ENCODE results near the gene SNX11.

The SNX11 gene

DNA sequence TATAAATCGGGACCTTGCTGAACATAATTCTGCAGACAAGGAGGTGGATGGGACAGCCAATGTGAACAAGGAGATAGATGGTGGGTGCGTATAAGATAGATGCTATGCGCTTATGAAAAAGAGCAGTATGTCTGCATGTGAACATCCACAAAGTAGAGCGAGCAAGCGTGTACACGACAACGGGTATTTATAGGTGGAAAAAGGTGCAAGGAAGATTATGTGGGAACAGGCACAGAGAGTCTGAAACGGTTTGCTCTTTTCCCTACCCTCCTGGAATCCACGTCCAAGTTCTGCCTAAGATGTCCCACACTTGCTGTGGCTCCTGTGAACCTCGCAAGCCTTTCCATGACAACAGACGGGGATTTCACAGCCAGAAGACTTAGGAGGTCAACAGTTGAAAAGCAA is 43.0 kb downstream of the SNX11 start:
- H3K27ac ChIP-seq (ENCODE audit: low read depth, low read length, poor library complexity, severe bottlenecking), result no peak overlapping the region
- no peak overlapping the region for H3K4me3 ChIP-seq (ENCODE audit: low read depth, low read length, poor library complexity, severe bottlenecking)
- H4K20me1 ChIP-seq (ENCODE audit: insufficient read depth, low read length), result no peaks in the 10 kb centered on the region
- H3K9me2 ChIP-seq (ENCODE audit: low read depth, low read length), result no peaks in the 10 kb centered on the region
- no peak overlapping the region for H2AFZ ChIP-seq (ENCODE audit: low read length)
- no peaks in the 10 kb centered on the region for H3K36me3 ChIP-seq (ENCODE audit: insufficient read depth, low read length)
- H3K79me2 ChIP-seq (ENCODE audit: insufficient read depth, low read length), result no peaks in the 10 kb centered on the region
- H3K4me1 ChIP-seq (ENCODE audit: insufficient read depth, low read length, severe bottlenecking), result no peaks in the 10 kb centered on the region
- no peaks in the 10 kb centered on the region for H3K9me3 ChIP-seq (ENCODE audit: low read length)
- no peak overlapping the region for H3K4me2 ChIP-seq (ENCODE audit: low read length)
- H3K27me3 ChIP-seq (ENCODE audit: insufficient read depth, low read length), result 0 out of 2 replicates have a peak, but pooled peaks cover 7% of the 10 kb centered on the region
- H3K9ac ChIP-seq (ENCODE audit: low read length), result no peak overlapping the region
- no peak for TF ChIP-seq EZH2 (IDR thresholded peaks at IDR 0.05; ENCODE audit: borderline replicate concordance, low read length)
- TF ChIP-seq, protein P1, sequence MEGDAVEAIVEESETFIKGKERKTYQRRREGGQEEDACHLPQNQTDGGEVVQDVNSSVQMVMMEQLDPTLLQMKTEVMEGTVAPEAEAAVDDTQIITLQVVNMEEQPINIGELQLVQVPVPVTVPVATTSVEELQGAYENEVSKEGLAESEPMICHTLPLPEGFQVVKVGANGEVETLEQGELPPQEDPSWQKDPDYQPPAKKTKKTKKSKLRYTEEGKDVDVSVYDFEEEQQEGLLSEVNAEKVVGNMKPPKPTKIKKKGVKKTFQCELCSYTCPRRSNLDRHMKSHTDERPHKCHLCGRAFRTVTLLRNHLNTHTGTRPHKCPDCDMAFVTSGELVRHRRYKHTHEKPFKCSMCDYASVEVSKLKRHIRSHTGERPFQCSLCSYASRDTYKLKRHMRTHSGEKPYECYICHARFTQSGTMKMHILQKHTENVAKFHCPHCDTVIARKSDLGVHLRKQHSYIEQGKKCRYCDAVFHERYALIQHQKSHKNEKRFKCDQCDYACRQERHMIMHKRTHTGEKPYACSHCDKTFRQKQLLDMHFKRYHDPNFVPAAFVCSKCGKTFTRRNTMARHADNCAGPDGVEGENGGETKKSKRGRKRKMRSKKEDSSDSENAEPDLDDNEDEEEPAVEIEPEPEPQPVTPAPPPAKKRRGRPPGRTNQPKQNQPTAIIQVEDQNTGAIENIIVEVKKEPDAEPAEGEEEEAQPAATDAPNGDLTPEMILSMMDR (IDR thresholded peaks at IDR 0.05; ENCODE audit: low read length), result no peak
- H3F3A ChIP-seq (ENCODE audit: insufficient read depth, low read length), result no peaks in the 10 kb centered on the region

DNA sequence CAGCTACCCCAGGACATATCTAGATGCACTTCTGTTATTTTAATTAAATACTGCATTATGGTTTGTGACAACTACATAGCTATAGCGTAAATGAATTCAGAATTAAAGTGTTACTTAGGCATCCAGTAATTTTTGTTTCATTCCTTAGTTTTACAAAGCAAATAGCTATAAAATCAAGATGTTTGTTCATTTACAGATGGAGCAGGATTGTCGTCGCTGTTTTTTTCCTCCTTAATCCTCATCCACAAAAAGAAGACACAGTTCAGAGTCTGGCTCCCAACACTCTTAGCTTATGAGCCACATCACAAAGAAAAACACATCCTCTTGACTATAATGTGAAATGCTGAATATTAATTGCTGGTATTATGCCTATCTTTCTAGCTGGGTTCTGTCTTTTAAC is 43.7 kb downstream of the SNX11 start:
- Histone ChIP-seq H3K9me3 (ENCODE audit: low read length) (no peaks in the 10 kb centered on the region), H2AFZ (ENCODE audit: low read length) (no peak overlapping the region), H3K4me2 (ENCODE audit: low read length) (no peak overlapping the region), H3K79me2 (ENCODE audit: insufficient read depth, low read length) (no peaks in the 10 kb centered on the region), H3K4me3 (ENCODE audit: low read depth, low read length, poor library complexity, severe bottlenecking) (no peak overlapping the region), H4K20me1 (ENCODE audit: insufficient read depth, low read length) (no peaks in the 10 kb centered on the region), H3K27me3 (ENCODE audit: insufficient read depth, low read length) (0 out of 2 replicates have a peak, but pooled peaks cover 7% of the 10 kb centered on the region), H3K4me1 (ENCODE audit: insufficient read depth, low read length, severe bottlenecking) (no peaks in the 10 kb centered on the region), H3K9ac (ENCODE audit: low read length) (no peak overlapping the region), H3K27ac (ENCODE audit: low read depth, low read length, poor library complexity, severe bottlenecking) (no peak overlapping the region), H3F3A (ENCODE audit: insufficient read depth, low read length) (no peaks in the 10 kb centered on the region), H3K36me3 (ENCODE audit: insufficient read depth, low read length) (no peaks in the 10 kb centered on the region), H3K9me2 (ENCODE audit: low read depth, low read length) (no peaks in the 10 kb centered on the region)
- no peak for TF ChIP-seq EZH2 (IDR thresholded peaks at IDR 0.05; ENCODE audit: borderline replicate concordance, low read length)
- TF ChIP-seq, protein P1 (IDR thresholded peaks at IDR 0.05; ENCODE audit: low read length), result no peak

DNA sequence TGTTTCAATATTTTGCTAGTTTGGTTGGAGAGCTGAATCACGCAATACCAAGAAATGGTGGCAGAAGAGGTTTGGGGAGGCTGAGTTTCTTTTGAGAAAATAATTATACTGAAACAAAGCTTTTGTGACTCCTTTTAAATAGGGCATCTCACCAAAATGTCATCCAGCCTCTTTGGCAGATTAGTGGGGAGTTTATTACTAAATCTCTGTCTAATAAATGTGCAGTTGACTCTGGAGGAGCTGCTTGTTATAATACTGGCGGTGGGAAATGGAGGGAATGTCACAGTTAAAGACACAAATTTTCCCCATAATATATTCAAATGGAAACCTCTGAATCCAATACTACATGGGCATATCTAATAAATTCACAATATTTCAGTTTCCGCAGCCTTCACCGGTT is 44.7 kb downstream of the SNX11 start:
- Histone ChIP-seq H3K4me1 (ENCODE audit: insufficient read depth, low read length, severe bottlenecking) (no peaks in the 10 kb centered on the region), H4K20me1 (ENCODE audit: insufficient read depth, low read length) (no peaks in the 10 kb centered on the region), H3K27me3 (ENCODE audit: insufficient read depth, low read length) (0 out of 2 replicates have a peak, but pooled peaks cover 7% of the 10 kb centered on the region), H3K36me3 (ENCODE audit: insufficient read depth, low read length) (no peaks in the 10 kb centered on the region), H3K9me2 (ENCODE audit: low read depth, low read length) (no peaks in the 10 kb centered on the region), H2AFZ (ENCODE audit: low read length) (no peak overlapping the region), H3K4me2 (ENCODE audit: low read length) (no peak overlapping the region), H3K27ac (ENCODE audit: low read depth, low read length, poor library complexity, severe bottlenecking) (no peak overlapping the region), H3F3A (ENCODE audit: insufficient read depth, low read length) (no peaks in the 10 kb centered on the region), H3K9ac (ENCODE audit: low read length) (no peak overlapping the region), H3K79me2 (ENCODE audit: insufficient read depth, low read length) (no peaks in the 10 kb centered on the region), H3K9me3 (ENCODE audit: low read length) (no peaks in the 10 kb centered on the region), H3K4me3 (ENCODE audit: low read depth, low read length, poor library complexity, severe bottlenecking) (no peak overlapping the region)
- no peak for TF ChIP-seq EZH2 (IDR thresholded peaks at IDR 0.05; ENCODE audit: borderline replicate concordance, low read length)
- TF ChIP-seq, protein P1 (IDR thresholded peaks at IDR 0.05; ENCODE audit: low read length), result no peak

Data from OCI-LY1 (cell line).